ENCODE results near the gene GYS2. TPM values are rescaled to one million over a fixed set of nuclear protein-coding genes. Genes with fewer than 3 reads are reported as not detected.
"Not testable (repeated sequence)": the region's sequence is repeated elsewhere in the genome, so short reads cannot be mapped to it uniquely, and the experiment has no call there.

The GYS2 gene
- total and polyA plus RNA-seq, 8 donors: not detected

- H3K27me3 ChIP-seq: no peaks in the 10 kb centered on the region
- no peak for ATAC-seq
- no peaks in the 10 kb centered on the region for H3K36me3 ChIP-seq
- no peak for TF ChIP-seq CTCF (IDR thresholded peaks at IDR 0.05)
- no peak overlapping the region for H3K4me3 ChIP-seq
- no peak for DNase-seq
- 65 to 77% methylated on average over 5 of the region's 5 CpGs for WGBS, 2 donors
- no peaks in the 10 kb centered on the region for H3K9me3 ChIP-seq
- FAIRE-seq: no peak
- peaks cover 0 to 12% (median 5%) of the 10 kb centered on the region in 3 donors for H3K4me1 ChIP-seq
- no peak overlapping the region for H3K27ac ChIP-seq
- intact Hi-C loops (cut with DNase I): loop anchor here in 1 of 3 donors (10.0 kb wide), 1 partner anchor 85 kb away; no protein-coding TSS in a partner anchor
These were observed 4.5 kb downstream of the GYS2 start for GRCh38 chr12:21600196-21600595.

GRCh38 chr12:21599143-21599999, 5.3 kb downstream of the GYS2 start:
- WGBS, 2 donors: 33 to 46% methylated on average over 3 of the region's 3 CpGs
- H3K36me3 ChIP-seq: no peaks in the 10 kb centered on the region
- TF ChIP-seq CTCF (IDR thresholded peaks at IDR 0.05): no peak
- ATAC-seq (peak; percentile 52 to 84 (median 76)), DNase-seq (peak in 1 of 6 donors; percentile 18), FAIRE-seq (no peak)
- H3K4me1 ChIP-seq: peaks cover 0 to 12% (median 5%) of the 10 kb centered on the region in 3 donors
- H3K27me3 ChIP-seq: no peaks in the 10 kb centered on the region
- intact Hi-C loops (cut with DNase I): no loop called here
- no peak overlapping the region for H3K27ac ChIP-seq
- H3K9me3 ChIP-seq: no peaks in the 10 kb centered on the region
- H3K4me3 ChIP-seq: no peak overlapping the region

GRCh38 chr12:21598651-21599050, 6.0 kb downstream of the GYS2 start:
- 27 to 28% methylated on average over 4 of the region's 4 CpGs for WGBS, 2 donors
- peak in 2 of 4 donors; percentile 6 to 24 for ATAC-seq

GRCh38 chr12:21595356-21595755, 9.3 kb downstream of the GYS2 start:
- H3K27ac ChIP-seq; H3K27me3 ChIP-seq; intact Hi-C loops (cut with DNase I); H3K9me3 ChIP-seq; H3K36me3 ChIP-seq; DNase-seq; H3K4me1 ChIP-seq; ATAC-seq; FAIRE-seq; H3K4me3 ChIP-seq: not testable (repeated sequence)

More at GRCh38 chr12:21598651-21599050, 6.0 kb downstream of the GYS2 start:
- H3K4me3 ChIP-seq: no peak overlapping the region
- H3K36me3 ChIP-seq: no peaks in the 10 kb centered on the region
- TF ChIP-seq CTCF (IDR thresholded peaks at IDR 0.05): no peak
- no peaks in the 10 kb centered on the region for H3K27me3 ChIP-seq
- H3K4me1 ChIP-seq: peaks cover 0 to 12% (median 5%) of the 10 kb centered on the region in 3 donors
- no peak overlapping the region for H3K27ac ChIP-seq
- intact Hi-C loops (cut with DNase I): no loop called here
- no peaks in the 10 kb centered on the region for H3K9me3 ChIP-seq
- DNase-seq: no peak
- no peak for FAIRE-seq

GRCh38 chr12:21585485-21585884, 19.2 kb downstream of the GYS2 start:
- Histone ChIP-seq H3K27me3 (no peaks in the 10 kb centered on the region), H3K36me3 (no peaks in the 10 kb centered on the region), H3K4me3 (no peak overlapping the region), H3K9me3 (no peaks in the 10 kb centered on the region), H3K27ac (no peak overlapping the region), H3K4me1 (no peaks in the 10 kb centered on the region)
- ATAC-seq: no peak
- TF ChIP-seq CTCF (IDR thresholded peaks at IDR 0.05): no peak
- no peak for FAIRE-seq
- 71 to 81% methylated on average over 3 of the region's 3 CpGs for WGBS, 2 donors
- intact Hi-C loops (cut with DNase I): no loop called here
- no peak for DNase-seq

- ATAC-seq; H3K27me3 ChIP-seq; H3K4me1 ChIP-seq; DNase-seq; H3K36me3 ChIP-seq; H3K4me3 ChIP-seq; H3K27ac ChIP-seq; H3K9me3 ChIP-seq; FAIRE-seq; intact Hi-C loops (cut with DNase I): not testable (repeated sequence)
- 78 to 85% methylated on average over 5 of the region's 5 CpGs for WGBS, 2 donors
These were observed 20.1 kb downstream of the GYS2 start for GRCh38 chr12:21584403-21585182.

All from pancreas (tissue), 10 donors.